Measurements from ENCODE around the gene PCDHB13.
A peak's percentile ranks its signal among the peaks of the same experiment; 100 is the strongest.
"Not testable (repeated sequence)": the region's sequence is repeated elsewhere in the genome, so short reads cannot be mapped to it uniquely, and the experiment has no call there.

The PCDHB13 gene

DNA sequence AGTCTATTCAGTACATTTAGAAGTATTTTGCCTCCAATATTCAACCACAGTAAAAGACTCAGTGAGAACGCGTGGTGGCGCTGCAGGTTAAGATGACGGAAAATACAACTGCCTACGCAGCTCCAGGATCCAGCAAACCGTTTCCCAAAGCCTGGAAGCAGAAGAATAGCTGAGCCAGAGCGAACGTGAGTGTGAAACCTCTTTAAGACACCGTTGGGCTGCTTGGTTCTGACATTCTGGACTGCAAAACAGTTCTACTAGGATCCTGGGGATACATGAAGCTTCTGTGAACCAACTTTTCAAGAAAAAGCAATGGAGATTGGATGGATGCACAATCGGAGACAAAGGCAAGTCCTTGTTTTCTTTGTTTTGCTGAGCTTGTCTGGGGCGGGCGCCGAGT lies 31.5 kb upstream of the PCDHB13 start, which contains the start of gene PCDHB16:
PCDHB16 (plus strand) TSS at position 140 of the 400 bp plus-strand sequence; CDS start at position 313, 173 bp downstream.
- TF ChIP-seq, protein P1, sequence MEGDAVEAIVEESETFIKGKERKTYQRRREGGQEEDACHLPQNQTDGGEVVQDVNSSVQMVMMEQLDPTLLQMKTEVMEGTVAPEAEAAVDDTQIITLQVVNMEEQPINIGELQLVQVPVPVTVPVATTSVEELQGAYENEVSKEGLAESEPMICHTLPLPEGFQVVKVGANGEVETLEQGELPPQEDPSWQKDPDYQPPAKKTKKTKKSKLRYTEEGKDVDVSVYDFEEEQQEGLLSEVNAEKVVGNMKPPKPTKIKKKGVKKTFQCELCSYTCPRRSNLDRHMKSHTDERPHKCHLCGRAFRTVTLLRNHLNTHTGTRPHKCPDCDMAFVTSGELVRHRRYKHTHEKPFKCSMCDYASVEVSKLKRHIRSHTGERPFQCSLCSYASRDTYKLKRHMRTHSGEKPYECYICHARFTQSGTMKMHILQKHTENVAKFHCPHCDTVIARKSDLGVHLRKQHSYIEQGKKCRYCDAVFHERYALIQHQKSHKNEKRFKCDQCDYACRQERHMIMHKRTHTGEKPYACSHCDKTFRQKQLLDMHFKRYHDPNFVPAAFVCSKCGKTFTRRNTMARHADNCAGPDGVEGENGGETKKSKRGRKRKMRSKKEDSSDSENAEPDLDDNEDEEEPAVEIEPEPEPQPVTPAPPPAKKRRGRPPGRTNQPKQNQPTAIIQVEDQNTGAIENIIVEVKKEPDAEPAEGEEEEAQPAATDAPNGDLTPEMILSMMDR (IDR thresholded peaks at IDR 0.05) = peak; percentile 47
- no peak for TF ChIP-seq ZFX (IDR thresholded peaks at IDR 0.05; ENCODE audit: borderline replicate concordance)
- no peak within 1 kb of the TSS for H3K27ac ChIP-seq

DNA sequence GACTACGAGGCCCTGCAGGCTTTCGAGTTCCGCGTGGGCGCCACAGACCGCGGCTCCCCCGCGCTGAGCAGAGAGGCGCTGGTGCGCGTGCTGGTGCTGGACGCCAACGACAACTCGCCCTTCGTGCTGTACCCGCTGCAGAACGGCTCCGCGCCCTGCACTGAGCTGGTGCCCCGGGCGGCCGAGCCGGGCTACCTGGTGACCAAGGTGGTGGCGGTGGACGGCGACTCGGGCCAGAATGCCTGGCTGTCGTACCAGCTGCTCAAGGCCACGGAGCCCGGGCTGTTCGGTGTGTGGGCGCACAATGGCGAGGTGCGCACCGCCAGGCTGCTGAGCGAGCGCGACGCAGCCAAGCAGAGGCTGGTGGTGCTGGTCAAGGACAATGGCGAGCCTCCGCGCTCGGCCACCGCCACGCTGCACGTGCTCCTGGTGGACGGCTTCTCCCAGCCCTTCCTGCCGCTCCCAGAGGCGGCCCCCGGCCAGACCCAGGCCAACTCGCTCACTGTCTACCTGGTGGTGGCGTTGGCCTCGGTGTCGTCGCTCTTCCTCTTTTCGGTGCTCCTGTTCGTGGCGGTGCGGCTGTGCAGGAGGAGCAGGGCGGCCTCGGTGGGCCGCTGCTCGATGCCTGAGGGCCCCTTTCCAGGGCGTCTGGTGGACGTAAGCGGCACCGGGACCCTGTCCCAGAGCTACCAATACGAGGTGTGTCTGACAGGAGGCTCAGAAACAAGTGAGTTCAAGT lies 29.4 kb upstream of the PCDHB13 start:
- not testable (repeated sequence) for H3K27ac ChIP-seq

- no peak for TF ChIP-seq ZFX (IDR thresholded peaks at IDR 0.05; ENCODE audit: borderline replicate concordance)
- TF ChIP-seq, protein P1 (IDR thresholded peaks at IDR 0.05) = peak; percentile 90
- H3K27ac ChIP-seq = no peak within 1 kb of the TSS
Measured at GRCh38 chr5:141186897-141187512, 26.7 kb upstream of the PCDHB13 start, which contains the start of gene PCDHB9. Gene PCDHB9 (plus strand): TSS chr5:141187161. CDS start chr5:141187319, 158 bp downstream.

GRCh38 chr5:141188682-141189081 lies 25.0 kb upstream of the PCDHB13 start:
- H3K27ac ChIP-seq = not testable (repeated sequence)

DNA sequence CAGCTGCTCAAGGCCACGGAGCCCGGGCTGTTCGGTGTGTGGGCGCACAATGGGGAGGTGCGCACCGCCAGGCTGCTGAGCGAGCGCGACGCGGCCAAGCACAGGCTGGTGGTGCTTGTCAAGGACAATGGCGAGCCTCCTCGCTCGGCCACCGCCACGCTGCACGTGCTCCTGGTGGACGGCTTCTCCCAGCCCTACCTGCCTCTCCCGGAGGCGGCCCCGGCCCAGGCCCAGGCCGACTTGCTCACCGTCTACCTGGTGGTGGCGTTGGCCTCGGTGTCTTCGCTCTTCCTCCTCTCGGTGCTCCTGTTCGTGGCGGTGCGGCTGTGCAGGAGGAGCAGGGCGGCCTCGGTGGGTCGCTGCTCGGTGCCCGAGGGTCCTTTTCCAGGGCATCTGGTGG lies 24.6 kb upstream of the PCDHB13 start:
- not testable (repeated sequence) for H3K27ac ChIP-seq

- TF ChIP-seq, protein P1 (IDR thresholded peaks at IDR 0.05) = peak; percentile 94
- TF ChIP-seq ZFX (IDR thresholded peaks at IDR 0.05; ENCODE audit: borderline replicate concordance) = no peak
- H3K27ac ChIP-seq = no peak within 1 kb of the TSS
Measured at GRCh38 chr5:141192110-141192725, 21.5 kb upstream of the PCDHB13 start, which contains the start of gene PCDHB10. Gene PCDHB10 (plus strand): TSS chr5:141192353. CDS start chr5:141192553, 200 bp downstream.

- H3K27ac ChIP-seq = not testable (repeated sequence)
Measured at GRCh38 chr5:141194332-141194731, 19.4 kb upstream of the PCDHB13 start.

DNA sequence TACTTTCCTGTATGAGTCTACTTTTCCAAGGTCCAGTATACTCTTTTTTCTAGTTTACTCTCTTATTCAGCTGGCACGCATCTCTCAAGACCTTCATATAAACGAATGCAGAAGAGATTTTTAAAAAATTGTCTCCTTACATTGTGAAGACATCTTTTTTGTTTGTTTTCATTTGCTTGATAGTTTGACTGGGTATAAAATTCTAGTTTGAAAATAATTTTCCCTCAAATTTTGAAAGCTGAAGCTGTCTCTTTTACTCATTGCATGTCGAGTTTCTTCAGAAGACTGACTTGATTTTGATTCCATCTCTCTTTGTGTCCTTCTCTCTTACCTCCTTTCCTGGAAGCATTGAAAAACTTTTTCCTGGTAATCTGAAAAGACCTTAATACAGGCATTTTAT lies 17.4 kb upstream of the PCDHB13 start:
- no peak for TF ChIP-seq ZFX (IDR thresholded peaks at IDR 0.05; ENCODE audit: borderline replicate concordance)
- TF ChIP-seq, protein P1 (IDR thresholded peaks at IDR 0.05) = no peak
- H3K27ac ChIP-seq = no peak overlapping the region

DNA sequence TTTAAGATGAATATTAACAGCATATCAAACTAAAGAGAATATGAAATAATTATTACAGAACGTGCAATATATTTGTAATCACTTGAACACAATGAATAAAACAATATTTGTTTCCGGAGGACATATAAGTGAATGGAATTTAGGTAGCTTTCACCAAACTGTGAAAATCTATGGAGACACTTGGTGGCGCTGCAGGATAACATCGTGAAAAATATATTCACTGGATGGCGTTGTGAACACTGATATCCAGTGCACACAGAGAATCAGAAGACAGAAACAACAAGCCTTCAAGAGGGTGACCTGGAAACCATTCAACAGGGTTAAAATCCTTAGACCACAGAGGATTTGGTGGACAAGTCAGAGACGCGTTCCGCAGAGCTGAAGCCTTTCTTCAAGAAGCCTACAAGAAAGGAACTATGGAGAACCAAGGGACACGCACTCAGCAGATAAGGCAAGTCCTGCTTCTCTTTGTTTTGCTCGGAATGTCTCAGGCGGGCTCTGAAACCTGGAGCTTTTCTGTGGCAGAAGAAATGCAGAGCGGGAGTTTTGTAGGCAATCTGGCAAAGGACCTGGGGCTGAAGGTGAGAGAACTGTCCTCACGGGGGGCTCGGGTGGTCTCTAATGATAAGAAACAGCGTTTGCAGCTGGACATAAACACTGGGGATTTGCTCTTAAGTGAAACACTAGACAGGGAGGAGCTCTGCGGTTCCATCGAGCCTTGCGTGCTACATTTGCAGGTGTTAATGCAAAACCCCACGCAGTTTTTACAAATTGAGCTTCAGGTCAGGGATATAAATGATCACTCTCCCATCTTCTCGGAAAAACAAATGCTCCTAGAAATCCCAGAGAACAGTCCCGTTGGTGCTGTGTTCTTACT lies 14.1 kb upstream of the PCDHB13 start, which contains the start of gene PCDHB11:
PCDHB11 (plus strand) TSS at position 269 of the 877 bp plus-strand sequence; CDS start at position 417, 148 bp downstream.
- TF ChIP-seq, protein P1 (IDR thresholded peaks at IDR 0.05) = peak; percentile 89
- no peak for TF ChIP-seq ZFX (IDR thresholded peaks at IDR 0.05; ENCODE audit: borderline replicate concordance)
- no peak within 1 kb of the TSS; the same call in 1 of the 2 replicates for H3K27ac ChIP-seq

- H3K27ac ChIP-seq = not testable (repeated sequence)
Measured at GRCh38 chr5:141201126-141201525, 12.6 kb upstream of the PCDHB13 start.

- H3K27ac ChIP-seq = not testable (repeated sequence)
Measured at GRCh38 chr5:141201646-141202045, 12.1 kb upstream of the PCDHB13 start.

Data from 22Rv1 (cell line).